IMR-90 (cell line): ENCODE results near the gene CADM1. TPM values are rescaled to one million over a fixed set of nuclear protein-coding genes. Genes with fewer than 3 reads are reported as not detected.

Experiments
- ATAC-seq: fragments of 200-7000 bp; cut with Tn5 transposase; 2 replicates; pipeline ENCODE4 v1.9.1; 2020; ENCODE audit warnings: low read depth, mild to moderate bottlenecking, moderate library complexity
- BruUV-seq: library from RNA; stranded (reverse); fragments of 400-500 nt; replicated peaks from 2 replicates; lab custom pipeline; 2021; lab: Mats Ljungman, UMichigan
- CTCF ChIA-PET: fragments of 300-600 bp; formaldehyde crosslinking; extraction: SDS; loops from one replicate; lab custom pipeline; 2021; ENCODE audit warnings: antibody characterized with exemption; lab: Yijun Ruan, JAX
- POLR2A ChIA-PET: fragments of 300-600 bp; sonication (Branson Sonifier 250); formaldehyde crosslinking; loops from one replicate; lab custom pipeline; 2022; ENCODE audit warnings: antibody characterized with exemption; ENCODE audit not compliant: unreplicated experiment; lab: Charles Lee
- DNase-seq: peaks from one replicate; pipeline ENCODE4 v3.0.0; 2013
- H2AFZ ChIP-seq: replicated peaks from 2 replicates; pipeline ENCODE3; 2013; ENCODE audit warnings: low read length, mild to moderate bottlenecking; ENCODE audit not compliant: poor library complexity
- H2AK5ac ChIP-seq: 2 replicates; pipeline ENCODE4 v1.6.1; 2013; ENCODE audit warnings: low read depth, low read length, inconsistent platforms
- H2AK9ac ChIP-seq: replicated peaks from 2 replicates; pipeline ENCODE3; 2013; ENCODE audit warnings: mild to moderate bottlenecking, low read depth, low read length, moderate library complexity; ENCODE audit not compliant: poor library complexity
- H2BK120ac ChIP-seq: 2 replicates; pipeline ENCODE4 v1.6.1; 2013; ENCODE audit warnings: low read depth, low read length, inconsistent platforms
- H2BK15ac ChIP-seq: 3 replicates; pipeline ENCODE4 v1.6.1; 2013; ENCODE audit warnings: low read depth, low read length, inconsistent platforms
- H2BK20ac ChIP-seq: 2 replicates; pipeline ENCODE4 v1.6.1; 2013; ENCODE audit warnings: low read depth, mild to moderate bottlenecking, inconsistent platforms, low read length, moderate library complexity
- H2BK5ac ChIP-seq: 2 replicates; pipeline ENCODE4 v1.6.1; 2013; ENCODE audit warnings: mild to moderate bottlenecking, low read depth, low read length, inconsistent platforms; ENCODE audit not compliant: poor library complexity, severe bottlenecking
- H3K14ac ChIP-seq: replicated peaks from 2 replicates; pipeline ENCODE4 v1.6.1; 2013; ENCODE audit warnings: low read depth, low read length, inconsistent platforms
- H3K18ac ChIP-seq: 2 replicates; pipeline ENCODE4 v1.6.1; 2013; ENCODE audit warnings: low read depth, low read length, control low read depth
- H3K23ac ChIP-seq: 2 replicates; pipeline ENCODE4 v1.6.1; 2013; ENCODE audit warnings: low read depth, low read length, inconsistent platforms
- H3K27ac ChIP-seq: 2 replicates; pipeline ENCODE4 v1.5.1; 2013; ENCODE audit warnings: mild to moderate bottlenecking, control low read depth, low read length; ENCODE audit not compliant: insufficient read depth
- H3K27me3 ChIP-seq: 2 replicates; pipeline ENCODE4 v1.6.1; 2013; ENCODE audit warnings: low read length; ENCODE audit not compliant: control insufficient read depth, insufficient read depth
- H3K36me3 ChIP-seq: 2 replicates; pipeline ENCODE4 v1.6.1; 2013; ENCODE audit warnings: low read length, mixed read lengths; ENCODE audit not compliant: control insufficient read depth, insufficient read depth
- H3K4ac ChIP-seq: 2 replicates; pipeline ENCODE4 v1.6.1; 2013; ENCODE audit warnings: low read depth, low read length, inconsistent platforms
- H3K4me1 ChIP-seq: 2 replicates; pipeline ENCODE4 v1.6.1; 2013; ENCODE audit warnings: low read length, mixed read lengths; ENCODE audit not compliant: control insufficient read depth, insufficient read depth
- H3K4me2 ChIP-seq: 2 replicates; pipeline ENCODE4 v1.6.1; 2013; ENCODE audit warnings: low read depth, mild to moderate bottlenecking, control low read depth, low read length, moderate library complexity
- H3K4me3 ChIP-seq: 2 replicates; pipeline ENCODE4 v1.5.1; 2013; ENCODE audit warnings: low read depth, mild to moderate bottlenecking, control low read depth, low read length, moderate library complexity; ENCODE audit not compliant: insufficient read depth
- H3K56ac ChIP-seq: 2 replicates; pipeline ENCODE4 v1.6.1; 2013; ENCODE audit warnings: low read length, inconsistent platforms; ENCODE audit not compliant: insufficient read depth; ENCODE audit errors: extremely low read depth
- H3K79me1 ChIP-seq, 2 experiments: 2 replicates each; pipeline ENCODE4 v1.6.1; 2013; ENCODE audit warnings: low read length in 2 of 2, inconsistent platforms in 1 of 2, low read depth in 1 of 2
- H3K9ac ChIP-seq: 2 replicates; pipeline ENCODE4 v1.6.1; 2013; ENCODE audit warnings: low read depth, low read length, control low read depth
- H3K9me1 ChIP-seq: 2 replicates; pipeline ENCODE4 v1.6.1; 2013; ENCODE audit warnings: low read length, inconsistent platforms; ENCODE audit not compliant: insufficient read depth
- H3K9me3 ChIP-seq: 2 replicates; pipeline ENCODE4 v1.6.1; 2013; ENCODE audit warnings: low read length; ENCODE audit not compliant: control insufficient read depth, insufficient read depth
- H4K20me1 ChIP-seq: 2 replicates; pipeline ENCODE4 v1.6.1; 2013; ENCODE audit warnings: low read length, inconsistent platforms; ENCODE audit not compliant: insufficient read depth
- H4K5ac ChIP-seq: 2 replicates; pipeline ENCODE4 v1.6.1; 2013; ENCODE audit warnings: mild to moderate bottlenecking, low read depth, low read length, control low read depth
- H4K8ac ChIP-seq, 2 experiments: 2 replicates each; pipeline ENCODE4 v1.6.1; 2013; ENCODE audit warnings: low read depth in 2 of 2, low read length in 2 of 2, control low read depth in 1 of 2, inconsistent platforms in 1 of 2
- H4K91ac ChIP-seq: 2 replicates; pipeline ENCODE4 v1.6.1; 2013; ENCODE audit warnings: low read depth, low read length, inconsistent platforms; ENCODE audit not compliant: insufficient read depth
- BHLHE40 ChIP-seq: fragments of 150-350 bp; IDR thresholded peaks from 2 replicates; pipeline ENCODE4 v1.6.1; 2016; ENCODE audit warnings: mild to moderate bottlenecking, low read depth, low read length
- FOS ChIP-seq: fragments of 150-350 bp; IDR thresholded peaks from 2 replicates; pipeline ENCODE4 v1.6.1; 2016; ENCODE audit warnings: low read depth, low read length
- MXI1 ChIP-seq: IDR thresholded peaks from 2 replicates; pipeline ENCODE4 v1.6.1; 2012; ENCODE audit warnings: low read depth, mild to moderate bottlenecking, low read length, moderate library complexity, borderline replicate concordance
- NFE2L2 ChIP-seq: fragments of 150-350 bp; IDR thresholded peaks from 2 replicates; pipeline ENCODE4 v1.6.1; 2016; ENCODE audit warnings: low read depth, mild to moderate bottlenecking, low read length
- SMC3 ChIP-seq: fragments of 150-350 bp; IDR thresholded peaks from 2 replicates; pipeline ENCODE4 v1.6.1; 2016; ENCODE audit warnings: low read depth, mild to moderate bottlenecking, antibody characterized with exemption, low read length, moderate library complexity
- WGBS, 2 experiments: methylation state at CpG; one replicate each; pipeline versions ENCODE4 v1.1.5 to v1.1.7; 2013; ENCODE audit warnings: missing lambda C conversion rate in 2 of 2; ENCODE audit not compliant: insufficient read length in 1 of 2; ENCODE audit errors: extremely low coverage in 2 of 2; 5-methylcytosine and 5-hydroxymethylcytosine counted together
- dilution Hi-C: fragments of 300-500 bp; cut with HindIII; formaldehyde crosslinking; loops from one replicate; pipeline ENCODE4 v1.14.3; 2018; ENCODE audit warnings: low sequenced_read_pairs; ENCODE audit not compliant: unreplicated experiment
- in situ Hi-C: fragments of 300-500 bp; cut with MboI; formaldehyde crosslinking; loops from 3 replicates; pipeline ENCODE4 v1.14.3; 2019; ENCODE audit warnings: low sequenced_read_pairs, inconsistent platforms, mixed read lengths
- intact Hi-C: fragments of 100-400 bp; cut with micrococcal nuclease; formaldehyde crosslinking; loops from 2 replicates; pipeline ENCODE4 v1.10.0; 2022
- polyA plus RNA-seq, 3 experiments: library from polyadenylated mRNA; depleted of rRNA; stranded (reverse); fragments of >200 nt; gene quantifications; 2 replicates each; pipeline ENCODE4 v1.2.3, GENCODE V29; 2012; ENCODE audit warnings: low replicate concordance in 1 of 3
- total RNA-seq: library from RNA; depleted of rRNA; stranded (reverse); fragments of >200 nt; gene quantifications from 2 replicates; pipeline ENCODE4 v1.2.3, GENCODE V29; 2012
- TF ChIP-seq, protein P1 (sequence below): fragments of 150-350 bp; IDR thresholded peaks from 2 replicates; pipeline ENCODE4 v1.6.1; 2017; ENCODE audit warnings: mild to moderate bottlenecking, antibody characterized with exemption, low read length, low read depth

The CADM1 gene
- total and polyA plus RNA-seq, 2 of the 4 experiments (the other 2 are of a cell fraction): 28.8 to 77.1 TPM

DNA sequence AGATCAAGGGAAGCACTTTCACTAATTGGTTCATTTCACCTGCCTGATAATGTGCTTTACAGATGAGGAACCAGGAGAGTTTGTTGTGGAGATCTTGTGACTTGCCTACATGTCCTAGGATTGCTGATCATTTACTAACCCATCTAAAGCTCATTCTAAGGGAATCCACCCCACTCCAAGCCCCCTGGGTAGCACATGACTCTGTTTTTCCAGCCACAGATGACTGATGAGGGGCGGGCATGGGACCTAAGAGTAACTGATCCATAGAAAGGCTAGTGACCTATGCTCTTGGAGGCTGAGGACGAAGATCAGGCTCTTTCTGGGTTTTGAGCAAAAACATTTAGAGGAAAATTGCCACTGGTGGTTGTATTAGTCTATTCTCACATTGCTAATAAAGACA lies 378.1 kb downstream of the CADM1 start:
- no peak overlapping the region for H3K9ac ChIP-seq
- H3K79me1 ChIP-seq: no peaks in the 10 kb centered on the region
- intact Hi-C loops: no loop called here
- H3K27me3 ChIP-seq: peaks cover 6% of the 10 kb centered on the region; the same call in 1 of the 2 replicates
- no peak overlapping the region for H3K14ac ChIP-seq
- H3K18ac ChIP-seq: no peak overlapping the region
- in situ Hi-C loops: no loop called here
- no peak overlapping the region for H4K8ac ChIP-seq
- H2BK5ac ChIP-seq: no peak overlapping the region
- no peak overlapping the region for H2BK15ac ChIP-seq
- CTCF ChIA-PET: no interaction called here
- no peak overlapping the region for H2AK9ac ChIP-seq
- no peak overlapping the region for H3K27ac ChIP-seq
- ATAC-seq: no peak
- no peak overlapping the region for H3K23ac ChIP-seq
- H3K4me1 ChIP-seq: no peaks in the 10 kb centered on the region
- H3K56ac ChIP-seq: no peak overlapping the region
- no peak overlapping the region for H2BK20ac ChIP-seq
- H3K4me3 ChIP-seq: no peak overlapping the region
- no peak overlapping the region for H4K5ac ChIP-seq
- no peaks in the 10 kb centered on the region for H3K9me3 ChIP-seq
- no peak for DNase-seq
- H3K9me1 ChIP-seq: no peaks in the 10 kb centered on the region
- no peak overlapping the region for H2AFZ ChIP-seq
- H2BK120ac ChIP-seq: no peak overlapping the region
- WGBS, 2 experiments: 50% methylated on average over 1 of the region's 2 CpGs; no CpG with 5 or more reads in 1 of the 2 experiments
- TF ChIP-seq MXI1: no peak
- no peak for TF ChIP-seq NFE2L2
- TF ChIP-seq, protein P1, sequence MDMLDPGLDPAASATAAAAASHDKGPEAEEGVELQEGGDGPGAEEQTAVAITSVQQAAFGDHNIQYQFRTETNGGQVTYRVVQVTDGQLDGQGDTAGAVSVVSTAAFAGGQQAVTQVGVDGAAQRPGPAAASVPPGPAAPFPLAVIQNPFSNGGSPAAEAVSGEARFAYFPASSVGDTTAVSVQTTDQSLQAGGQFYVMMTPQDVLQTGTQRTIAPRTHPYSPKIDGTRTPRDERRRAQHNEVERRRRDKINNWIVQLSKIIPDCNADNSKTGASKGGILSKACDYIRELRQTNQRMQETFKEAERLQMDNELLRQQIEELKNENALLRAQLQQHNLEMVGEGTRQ: no peak
- no peak for TF ChIP-seq FOS
- no peak for TF ChIP-seq BHLHE40
- no peak for TF ChIP-seq SMC3
- BruUV-seq: no TSS peak
- no peak overlapping the region for H4K91ac ChIP-seq
- no peaks in the 10 kb centered on the region for H3K36me3 ChIP-seq
- no peaks in the 10 kb centered on the region for H4K20me1 ChIP-seq
- no peak overlapping the region for H3K4ac ChIP-seq
- H2AK5ac ChIP-seq: no peak overlapping the region
- no peak overlapping the region for H3K4me2 ChIP-seq
- POLR2A ChIA-PET: no interaction called here
- dilution Hi-C loops: no loop called here
